Ishikawa (cell line): Measurements from ENCODE around the gene RSBN1L.

Experiments
- CEBPB ChIP-seq: IDR thresholded peaks from 2 replicates; pipeline ENCODE4 v1.6.1; 2012
- CREB1 ChIP-seq: IDR thresholded peaks from 2 replicates; pipeline ENCODE4 v1.6.1; 2012; ENCODE audit warnings: low read depth
- EGR1 ChIP-seq: IDR thresholded peaks from 2 replicates; pipeline ENCODE4 v1.6.1; 2012
- EP300 ChIP-seq: IDR thresholded peaks from 2 replicates; pipeline ENCODE4 v1.6.1; 2012; ENCODE audit warnings: borderline replicate concordance
- FOXM1 ChIP-seq: IDR thresholded peaks from 2 replicates; pipeline ENCODE4 v1.6.1; 2012; ENCODE audit warnings: low read depth, borderline replicate concordance
- MAX ChIP-seq: IDR thresholded peaks from 2 replicates; pipeline ENCODE4 v1.6.1; 2012
- NFIC ChIP-seq: IDR thresholded peaks from 2 replicates; pipeline ENCODE4 v1.6.1; 2012
- RAD21 ChIP-seq: IDR thresholded peaks from 2 replicates; pipeline ENCODE4 v1.6.1; 2012; ENCODE audit warnings: low read depth
- REST ChIP-seq: IDR thresholded peaks from 2 replicates; pipeline ENCODE4 v1.6.1; 2012; ENCODE audit warnings: low read depth, mild to moderate bottlenecking
- TAF1 ChIP-seq: IDR thresholded peaks from 2 replicates; pipeline ENCODE4 v1.6.1; 2012; ENCODE audit warnings: low read depth, mild to moderate bottlenecking
- TCF12 ChIP-seq: IDR thresholded peaks from 2 replicates; pipeline ENCODE4 v1.6.1; 2012; ENCODE audit warnings: low read depth
- TEAD4 ChIP-seq: IDR thresholded peaks from 2 replicates; pipeline ENCODE4 v1.6.1; 2012
- USF1 ChIP-seq: IDR thresholded peaks from 2 replicates; pipeline ENCODE4 v1.6.1; 2012
- YY1 ChIP-seq: IDR thresholded peaks from 2 replicates; pipeline ENCODE4 v1.6.1; 2012; ENCODE audit warnings: low read depth
- ZBTB7A ChIP-seq: IDR thresholded peaks from 2 replicates; pipeline ENCODE4 v1.6.1; 2012; ENCODE audit warnings: low read depth

The RSBN1L gene

GRCh38 chr7:77696057-77696642 is at the start of gene RSBN1L:
Gene RSBN1L, plus strand, starts transcription at chr7:77696459. Its CDS starts 11 bp downstream, at chr7:77696470.
- TF ChIP-seq TAF1 (peak; percentile 96), FOXM1 (no peak), REST (no peak), YY1 (peak; percentile 96), NFIC (no peak), TEAD4 (peak; percentile 5; the same call in 1 of the 2 replicates), ZBTB7A (0 out of 2 replicates have a peak, but pooled peaks have one; percentile 21), CREB1 (peak; percentile 62), MAX (peak; percentile 52; the same call in 1 of the 2 replicates), EP300 (no peak), TCF12 (peak; percentile 29; the same call in 1 of the 2 replicates), RAD21 (no peak)

- TF ChIP-seq EGR1 (no peak), FOXM1 (no peak), NFIC (no peak), TCF12 (no peak), CREB1 (no peak), YY1 (no peak), TEAD4 (no peak), REST (no peak), EP300 (no peak), TAF1 (no peak), CEBPB (no peak), MAX (no peak), RAD21 (no peak), ZBTB7A (no peak), USF1 (no peak)
Observed at GRCh38 chr7:77648742-77649338, 47.4 kb upstream of the RSBN1L start.

- TF ChIP-seq CEBPB (no peak), RAD21 (no peak), YY1 (no peak), NFIC (no peak), TCF12 (no peak), TAF1 (no peak), TEAD4 (no peak), FOXM1 (no peak), REST (no peak), CREB1 (no peak), USF1 (no peak), ZBTB7A (no peak), EP300 (no peak)
Observed at GRCh38 chr7:77649716-77650349, 46.4 kb upstream of the RSBN1L start.
